NB4 (cell line): ENCODE data around the gene DOCK3.

Experiments
- DNase-seq: peaks from one replicate; pipeline ENCODE4 v3.0.0; 2010; ENCODE audit warnings: low read depth
- H3K4me3 ChIP-seq: one replicate; pipeline ENCODE4 v1.5.1; 2011; ENCODE audit warnings: mild to moderate bottlenecking, low read depth, low read length, moderate library complexity
- CTCF ChIP-seq: IDR thresholded peaks from one replicate; pipeline ENCODE4 v1.5.1; 2012; ENCODE audit warnings: low read depth, low read length
- MAX ChIP-seq: IDR thresholded peaks from 2 replicates; pipeline ENCODE4 v1.6.1; 2011; ENCODE audit warnings: low read depth, low read length
- MYC ChIP-seq: IDR thresholded peaks from 2 replicates; pipeline ENCODE4 v1.6.1; 2011; ENCODE audit warnings: low read depth, low read length
- POLR2A ChIP-seq: IDR thresholded peaks from 2 replicates; pipeline ENCODE4 v1.6.1; 2011; ENCODE audit warnings: mild to moderate bottlenecking; ENCODE audit not compliant: insufficient read length; ENCODE audit errors: extremely low read depth

The DOCK3 gene

GRCh38 chr3:50695031-50695430, 20.3 kb downstream of the DOCK3 start:
- H3K4me3 ChIP-seq, result no peak overlapping the region
- no peak for TF ChIP-seq POLR2A
- no peak for TF ChIP-seq MAX
- TF ChIP-seq MYC, result no peak
- no peak for TF ChIP-seq CTCF

GRCh38 chr3:50696276-50696675, 21.5 kb downstream of the DOCK3 start:
- no peak for DNase-seq
- TF ChIP-seq MYC, result no peak
- no peak for TF ChIP-seq MAX
- TF ChIP-seq CTCF, result no peak
- no peak overlapping the region for H3K4me3 ChIP-seq

More at GRCh38 chr3:50695031-50695430, 20.3 kb downstream of the DOCK3 start:
- DNase-seq, result no peak

GRCh38 chr3:50698269-50698668, 23.5 kb downstream of the DOCK3 start:
- H3K4me3 ChIP-seq, result no peak overlapping the region
- DNase-seq, result no peak
- TF ChIP-seq MYC, result no peak
- TF ChIP-seq POLR2A, result no peak
- TF ChIP-seq CTCF, result no peak
- no peak for TF ChIP-seq MAX

GRCh38 chr3:50708620-50709019, 33.9 kb downstream of the DOCK3 start:
- no peak for DNase-seq
- no peak overlapping the region for H3K4me3 ChIP-seq
- TF ChIP-seq MAX (no peak), CTCF (no peak), POLR2A (no peak), MYC (no peak)

- H3K4me3 ChIP-seq, result no peak overlapping the region
- no peak for TF ChIP-seq MYC
- no peak for TF ChIP-seq POLR2A
- no peak for TF ChIP-seq MAX
- TF ChIP-seq CTCF, result no peak
- no peak for DNase-seq
Measured at GRCh38 chr3:50714946-50715345, 40.2 kb downstream of the DOCK3 start.

GRCh38 chr3:50724831-50725230, 50.1 kb downstream of the DOCK3 start:
- DNase-seq, result no peak
- TF ChIP-seq MYC (no peak), CTCF (no peak), MAX (no peak), POLR2A (no peak)
- no peak overlapping the region for H3K4me3 ChIP-seq
